ENCODE results near the gene MAGT1.

Gene MAGT1

DNA sequence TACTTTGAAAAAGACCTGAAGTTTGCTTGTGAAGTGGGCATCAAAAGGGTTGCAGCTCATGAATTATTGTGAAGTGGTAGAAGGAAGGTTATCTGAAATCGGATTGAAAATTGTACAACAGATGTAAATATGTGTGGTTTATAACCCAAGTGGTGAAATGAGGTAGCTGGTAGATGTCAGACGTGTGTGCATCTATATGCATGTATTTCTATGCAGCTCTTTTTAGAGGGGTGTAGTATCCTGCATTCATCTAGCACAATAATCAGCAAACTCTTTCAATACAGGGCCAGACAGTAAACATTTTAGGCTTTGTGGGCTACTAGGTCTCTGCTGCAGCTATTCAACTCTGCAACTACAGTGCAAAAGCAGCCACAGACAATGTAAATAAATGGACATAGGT lies 118.6 kb downstream of the MAGT1 start:
- no peak overlapping the region for H3K27ac ChIP-seq (ENCODE audit: low read depth, low read length)
- no peaks in the 10 kb centered on the region for H3K9me3 ChIP-seq (ENCODE audit: insufficient read depth, low read length)
- H4K20me1 ChIP-seq (ENCODE audit: low read depth, low read length) = no peaks in the 10 kb centered on the region
- no peaks in the 10 kb centered on the region for H3K27me3 ChIP-seq (ENCODE audit: low read length)
- no peaks in the 10 kb centered on the region for H3F3A ChIP-seq (ENCODE audit: insufficient read depth)
- no peaks in the 10 kb centered on the region for H3K36me3 ChIP-seq (ENCODE audit: low read length)
- H3K4me3 ChIP-seq (ENCODE audit: insufficient read depth, low read length, poor library complexity, severe bottlenecking) = no peak overlapping the region
- H3K4me2 ChIP-seq (ENCODE audit: low read depth, low read length, poor library complexity, severe bottlenecking) = no peak overlapping the region
- no peaks in the 10 kb centered on the region for H3K9me2 ChIP-seq (replicated peaks; ENCODE audit: insufficient read depth, low read length)
- no peak overlapping the region for H3K9ac ChIP-seq (ENCODE audit: low read length)
- H2AFZ ChIP-seq (ENCODE audit: low read depth, low read length, severe bottlenecking) = no peak overlapping the region
- H3K79me2 ChIP-seq (ENCODE audit: insufficient read depth, low read length) = peaks cover 100% of the 10 kb centered on the region
- no peak for TF ChIP-seq EZH2phosphoT487 (conservative IDR thresholded peaks at IDR 0.05; ENCODE audit: low read length)
- no peak for TF ChIP-seq CTCF (IDR thresholded peaks at IDR 0.05; ENCODE audit: insufficient read depth, low read length, poor library complexity, severe bottlenecking)
